ENCODE data around the gene CP. TPM values are rescaled to one million over a fixed set of nuclear protein-coding genes. Genes with fewer than 3 reads are reported as not detected.

The CP gene
- total RNA-seq, 2 experiments from 2014 or later: not detected

- no peaks in the 10 kb centered on the region for H3K9me3 Mint-ChIP-seq (ENCODE audit: low read depth)
- peaks cover 19% of the 10 kb centered on the region for H3K4me1 Mint-ChIP-seq
- no peak overlapping the region for H3K4me3 Mint-ChIP-seq
- H3K27me3 Mint-ChIP-seq: no peaks in the 10 kb centered on the region
- H3K36me3 Mint-ChIP-seq: peaks cover 56% of the 10 kb centered on the region
- H3K27ac Mint-ChIP-seq: peak overlapping the region; percentile 36
- peak; percentile 86 for ATAC-seq
- DNase-seq: peak; percentile 62
- CTCF ChIA-PET: interaction anchor here (1.0 kb wide), 1 partner anchor 32 kb away, joined by 3 read pairs; no protein-coding TSS in a partner anchor
These were observed 69.2 kb downstream of the CP start for GRCh38 chr3:149152420-149152819.

- H3K4me1 Mint-ChIP-seq: peaks cover 19% of the 10 kb centered on the region
- CTCF ChIA-PET: interaction anchor here (2.3 kb wide), 1 partner anchor 196 kb away, joined by 8 read pairs; no protein-coding TSS in a partner anchor
These were observed 69.8 kb downstream of the CP start for GRCh38 chr3:149151843-149152242.

GRCh38 chr3:149150436-149150835 lies 71.2 kb downstream of the CP start:
- DNase-seq (no peak), ATAC-seq (no peak)
- CTCF ChIA-PET: interaction anchor here (1.7 to 2.3 kb wide), 2 partner anchors 22 to 195 kb away, joined by 3 to 8 read pairs; no protein-coding TSS in a partner anchor
- Mint-ChIP-seq H3K4me1 (peaks cover 21% of the 10 kb centered on the region), H3K27me3 (no peaks in the 10 kb centered on the region), H3K4me3 (no peak overlapping the region), H3K36me3 (peaks cover 49% of the 10 kb centered on the region), H3K9me3 (ENCODE audit: low read depth) (no peaks in the 10 kb centered on the region), H3K27ac (no peak overlapping the region)

More at GRCh38 chr3:149151843-149152242, 69.8 kb downstream of the CP start:
- Mint-ChIP-seq H3K36me3 (peaks cover 53% of the 10 kb centered on the region), H3K27me3 (no peaks in the 10 kb centered on the region), H3K9me3 (ENCODE audit: low read depth) (no peaks in the 10 kb centered on the region), H3K4me3 (no peak overlapping the region), H3K27ac (no peak overlapping the region)
- ATAC-seq (no peak), DNase-seq (no peak)

- H3K36me3 Mint-ChIP-seq: peaks cover 47% of the 10 kb centered on the region
- ATAC-seq (no peak), DNase-seq (no peak)
- H3K27ac Mint-ChIP-seq: no peak overlapping the region
- no peak overlapping the region for H3K4me3 Mint-ChIP-seq
- CTCF ChIA-PET: interaction anchor here (1.5 to 2.3 kb wide), 2 partner anchors 16 to 100 kb away, joined by 3 to 5 read pairs; partner anchors contain the start of gene HPS3
- no peaks in the 10 kb centered on the region for H3K9me3 Mint-ChIP-seq (ENCODE audit: low read depth)
- peaks cover 6% of the 10 kb centered on the region for H3K4me1 Mint-ChIP-seq
- H3K27me3 Mint-ChIP-seq: no peaks in the 10 kb centered on the region
These were observed 75.7 kb downstream of the CP start for GRCh38 chr3:149145974-149146373.

- Mint-ChIP-seq H3K27ac (no peak overlapping the region), H3K4me1 (peaks cover 6% of the 10 kb centered on the region), H3K36me3 (peaks cover 45% of the 10 kb centered on the region)
These were observed 76.3 kb downstream of the CP start for GRCh38 chr3:149145356-149145755.

GRCh38 chr3:149142682-149143081 lies 78.9 kb downstream of the CP start:
- no peak overlapping the region for H3K27ac Mint-ChIP-seq
- peaks cover 6% of the 10 kb centered on the region for H3K4me1 Mint-ChIP-seq
- H3K4me3 Mint-ChIP-seq: no peak overlapping the region
- H3K9me3 Mint-ChIP-seq (ENCODE audit: low read depth): no peaks in the 10 kb centered on the region
- peaks cover 36% of the 10 kb centered on the region for H3K36me3 Mint-ChIP-seq
- no peaks in the 10 kb centered on the region for H3K27me3 Mint-ChIP-seq
- DNase-seq (no peak), ATAC-seq (no peak)
- CTCF ChIA-PET: no interaction called here

More at GRCh38 chr3:149145356-149145755, 76.3 kb downstream of the CP start:
- H3K9me3 Mint-ChIP-seq (ENCODE audit: low read depth): no peaks in the 10 kb centered on the region
- ATAC-seq (no peak), DNase-seq (no peak)
- H3K4me3 Mint-ChIP-seq: no peak overlapping the region
- no peaks in the 10 kb centered on the region for H3K27me3 Mint-ChIP-seq
- CTCF ChIA-PET: interaction anchor here (1.5 kb wide), 1 partner anchor 100 kb away, joined by 3 read pairs; no protein-coding TSS in a partner anchor

- peaks cover 25% of the 10 kb centered on the region for H3K4me1 Mint-ChIP-seq
- DNase-seq (no peak), ATAC-seq (no peak)
- H3K27me3 Mint-ChIP-seq: no peaks in the 10 kb centered on the region
- H3K27ac Mint-ChIP-seq: no peak overlapping the region
- no peak overlapping the region for H3K4me3 Mint-ChIP-seq
- CTCF ChIA-PET: interaction anchor here (1.0 kb wide), 1 partner anchor 15 kb away, joined by 5 read pairs; no protein-coding TSS in a partner anchor
- H3K9me3 Mint-ChIP-seq (ENCODE audit: low read depth): no peaks in the 10 kb centered on the region
- peaks cover 21% of the 10 kb centered on the region for H3K36me3 Mint-ChIP-seq
These were observed 87.1 kb downstream of the CP start for GRCh38 chr3:149134575-149134974.

- CTCF ChIA-PET: interaction anchor here (0.7 to 1.2 kb wide), 3 partner anchors 8 to 176 kb away, joined by 3 to 5 read pairs (median 3); no protein-coding TSS in a partner anchor
- H3K4me3 Mint-ChIP-seq: peak overlapping the region; percentile 87
- H3K4me1 Mint-ChIP-seq: peaks cover 33% of the 10 kb centered on the region
- ATAC-seq (no peak), DNase-seq (no peak)
- H3K9me3 Mint-ChIP-seq (ENCODE audit: low read depth): no peaks in the 10 kb centered on the region
- peaks cover 21% of the 10 kb centered on the region for H3K36me3 Mint-ChIP-seq
- H3K27me3 Mint-ChIP-seq: peaks cover 9% of the 10 kb centered on the region
- peak overlapping the region; percentile 61 for H3K27ac Mint-ChIP-seq
These were observed 90.0 kb downstream of the CP start for GRCh38 chr3:149131589-149131988.

- peak within 1 kb of the TSS; percentile 85 for H3K27ac Mint-ChIP-seq
- H3K36me3 Mint-ChIP-seq: peaks cover 16% of the 10 kb centered on the region
- CTCF ChIA-PET: interaction anchor here (0.7 to 4.1 kb wide), 17 partner anchors 9 to 174 kb away, joined by 3 to 32 read pairs (median 4); no protein-coding TSS in a partner anchor
- DNase-seq (peak; percentile 91), ATAC-seq (peak; percentile 93)
- H3K4me1 Mint-ChIP-seq: peaks cover 33% of the 10 kb centered on the region
- no peaks in the 10 kb centered on the region for H3K9me3 Mint-ChIP-seq (ENCODE audit: low read depth)
- H3K27me3 Mint-ChIP-seq: peaks cover 14% of the 10 kb centered on the region
- peak within 1 kb of the TSS; percentile 87 for H3K4me3 Mint-ChIP-seq
These were observed 92.1 kb downstream of the CP start, which contains the start of gene HPS3 for GRCh38 chr3:149129326-149130205. Gene HPS3, plus strand, starts transcription at chr3:149129638. Its CDS starts 86 bp downstream, at chr3:149129724.

GRCh38 chr3:149128821-149129220 lies 92.8 kb downstream of the CP start:
- H3K4me3 Mint-ChIP-seq: peak overlapping the region; percentile 87

GRCh38 chr3:149122721-149123578 lies 98.7 kb downstream of the CP start:
- no peak overlapping the region for H3K4me3 Mint-ChIP-seq
- CTCF ChIA-PET: interaction anchor here (0.7 to 6.0 kb wide), 5 partner anchors 9 to 166 kb away, joined by 3 to 113 read pairs (median 4); partner anchors contain the start of gene HLTF
- H3K27me3 Mint-ChIP-seq: peaks cover 9% of the 10 kb centered on the region
- H3K4me1 Mint-ChIP-seq: peaks cover 5% of the 10 kb centered on the region
- no peak for DNase-seq
- no peak overlapping the region for H3K27ac Mint-ChIP-seq
- no peak for ATAC-seq
- H3K9me3 Mint-ChIP-seq (ENCODE audit: low read depth): no peaks in the 10 kb centered on the region
- H3K36me3 Mint-ChIP-seq: no peaks in the 10 kb centered on the region

More at GRCh38 chr3:149128821-149129220, 92.8 kb downstream of the CP start:
- Mint-ChIP-seq H3K27me3 (peaks cover 14% of the 10 kb centered on the region), H3K36me3 (peaks cover 11% of the 10 kb centered on the region), H3K4me1 (peaks cover 33% of the 10 kb centered on the region), H3K27ac (peak overlapping the region; percentile 85), H3K9me3 (ENCODE audit: low read depth) (no peaks in the 10 kb centered on the region)
- CTCF ChIA-PET: interaction anchor here (0.7 to 4.1 kb wide), 9 partner anchors 9 to 173 kb away, joined by 3 to 32 read pairs (median 4); no protein-coding TSS in a partner anchor
- ATAC-seq: no peak
- no peak for DNase-seq
